ENCODE results near the gene WDPCP. TPM values are rescaled to one million over a fixed set of nuclear protein-coding genes. Genes with fewer than 3 reads are reported as not detected.

WDPCP gene
- total and polyA plus RNA-seq, 2 of the 13 experiments (the other 11 are each of a cell fraction or from before 2014, with no cell fraction given): 2.9 to 5.2 TPM

DNA sequence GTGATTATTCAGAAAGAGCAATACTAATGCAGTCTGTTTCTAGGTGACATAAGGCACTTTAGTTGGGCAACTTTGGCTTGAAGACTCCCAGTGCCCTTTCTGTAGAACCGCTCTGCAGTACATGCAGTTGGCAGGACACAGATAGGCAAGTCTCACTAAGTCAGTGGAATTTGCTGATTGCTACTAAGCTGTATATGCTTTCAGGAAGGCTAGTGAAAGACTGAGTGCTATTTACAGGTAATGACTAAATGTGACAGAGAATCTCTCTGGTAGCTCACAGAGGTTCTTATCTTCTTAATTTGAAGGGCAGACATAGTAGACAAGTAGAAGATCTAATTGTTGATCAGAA, 243.0 kb downstream of the WDPCP start:
- CTCF ChIA-PET (ENCODE audit: low intra/inter-chr PET ratio, low total read pairs): no interaction called here
- 89% methylated on average over 1 of the region's 1 CpG for WGBS (ENCODE audit: low lambda C conversion rate)
- no TSS peak for BruUV-seq (replicated peaks)
- ATAC-seq: no peak
- no peak for TF ChIP-seq HNRNPLL (IDR thresholded peaks at IDR 0.05; ENCODE audit: low read depth, low read length, poor library complexity, severe bottlenecking)
- TF ChIP-seq, protein P1, sequence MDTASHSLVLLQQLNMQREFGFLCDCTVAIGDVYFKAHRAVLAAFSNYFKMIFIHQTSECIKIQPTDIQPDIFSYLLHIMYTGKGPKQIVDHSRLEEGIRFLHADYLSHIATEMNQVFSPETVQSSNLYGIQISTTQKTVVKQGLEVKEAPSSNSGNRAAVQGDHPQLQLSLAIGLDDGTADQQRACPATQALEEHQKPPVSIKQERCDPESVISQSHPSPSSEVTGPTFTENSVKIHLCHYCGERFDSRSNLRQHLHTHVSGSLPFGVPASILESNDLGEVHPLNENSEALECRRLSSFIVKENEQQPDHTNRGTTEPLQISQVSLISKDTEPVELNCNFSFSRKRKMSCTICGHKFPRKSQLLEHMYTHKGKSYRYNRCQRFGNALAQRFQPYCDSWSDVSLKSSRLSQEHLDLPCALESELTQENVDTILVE (CRISPR knock-in tag; IDR thresholded peaks at IDR 0.05): no peak
- TF ChIP-seq SRSF4 (IDR thresholded peaks at IDR 0.05; ENCODE audit: low read depth, low read length, poor library complexity, severe bottlenecking): no peak
- TF ChIP-seq ZNF549 (CRISPR knock-in tag; IDR thresholded peaks at IDR 0.05): no peak
- TF ChIP-seq, protein P2, sequence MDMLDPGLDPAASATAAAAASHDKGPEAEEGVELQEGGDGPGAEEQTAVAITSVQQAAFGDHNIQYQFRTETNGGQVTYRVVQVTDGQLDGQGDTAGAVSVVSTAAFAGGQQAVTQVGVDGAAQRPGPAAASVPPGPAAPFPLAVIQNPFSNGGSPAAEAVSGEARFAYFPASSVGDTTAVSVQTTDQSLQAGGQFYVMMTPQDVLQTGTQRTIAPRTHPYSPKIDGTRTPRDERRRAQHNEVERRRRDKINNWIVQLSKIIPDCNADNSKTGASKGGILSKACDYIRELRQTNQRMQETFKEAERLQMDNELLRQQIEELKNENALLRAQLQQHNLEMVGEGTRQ (IDR thresholded peaks at IDR 0.05; ENCODE audit: low read depth, low read length): no peak
- TF ChIP-seq, protein P2 (CRISPR knock-in tag; IDR thresholded peaks at IDR 0.05; ENCODE audit: borderline replicate concordance): no peak
- no peak for TF ChIP-seq KLF15 (CRISPR knock-in tag; IDR thresholded peaks at IDR 0.05; ENCODE audit: borderline replicate concordance)
- TF ChIP-seq SALL2 (CRISPR knock-in tag; IDR thresholded peaks at IDR 0.05): no peak
- DNase-seq (ENCODE audit: low spot score): no peak
- intact Hi-C loops (cut with micrococcal nuclease; ENCODE audit: unreplicated experiment) (no loop called here), in situ Hi-C loops (cut with HindIII; ENCODE audit: extremely low pct_ligation_motif_present, low pct_unique_long_range_greater_than_20kb) (no loop called here)
- H3K9me3 ChIP-seq (ENCODE audit: low read length): peaks cover 7% of the 10 kb centered on the region; the same call in 1 of the 2 replicates
- FAIRE-seq: no peak
- no peak overlapping the region for H3K4me2 ChIP-seq (ENCODE audit: low read depth, low read length)
- H3K27ac ChIP-seq (ENCODE audit: extremely low read length, insufficient read depth, low read length): no peak overlapping the region
- H3K36me3 ChIP-seq (replicated peaks in 1 of 2; ENCODE audit: control insufficient read depth in 1 of 2, insufficient read depth in 2 of 2, low read length in 2 of 2): no peaks in the 10 kb centered on the region
- POLR2A ChIA-PET: no interaction called here
- no peaks in the 10 kb centered on the region for H3K79me2 ChIP-seq (ENCODE audit: insufficient read depth, low read length)
- H2AFZ ChIP-seq (ENCODE audit: low read length): no peak overlapping the region
- H4K20me1 ChIP-seq (ENCODE audit: insufficient read depth, low read length): no peaks in the 10 kb centered on the region
- H3K4me1 ChIP-seq (ENCODE audit: insufficient read depth, low read length): no peaks in the 10 kb centered on the region
- no peak overlapping the region for H3K9ac ChIP-seq (ENCODE audit: insufficient read depth, low read depth, low read length)
- H3K4me3 ChIP-seq (replicated peaks in 1 of 3; ENCODE audit: insufficient read depth in 1 of 3, low read depth in 2 of 3, low read length in 3 of 3): no peak overlapping the region
- H3K27me3 ChIP-seq (ENCODE audit: control insufficient read depth in 1 of 2, insufficient read depth in 2 of 2, low read length in 2 of 2): no peaks in the 10 kb centered on the region

Data from HepG2 (cell line).